CMK (cell line): ENCODE data around the gene WDR54.
"Not testable (repeated sequence)": the region's sequence is repeated elsewhere in the genome, so short reads cannot be mapped to it uniquely, and the experiment has no call there.

Experiments
- DNase-seq: peaks from one replicate; pipeline ENCODE4 v3.0.0-alpha.2; 2010; ENCODE audit warnings: low read depth

The WDR54 gene

DNA sequence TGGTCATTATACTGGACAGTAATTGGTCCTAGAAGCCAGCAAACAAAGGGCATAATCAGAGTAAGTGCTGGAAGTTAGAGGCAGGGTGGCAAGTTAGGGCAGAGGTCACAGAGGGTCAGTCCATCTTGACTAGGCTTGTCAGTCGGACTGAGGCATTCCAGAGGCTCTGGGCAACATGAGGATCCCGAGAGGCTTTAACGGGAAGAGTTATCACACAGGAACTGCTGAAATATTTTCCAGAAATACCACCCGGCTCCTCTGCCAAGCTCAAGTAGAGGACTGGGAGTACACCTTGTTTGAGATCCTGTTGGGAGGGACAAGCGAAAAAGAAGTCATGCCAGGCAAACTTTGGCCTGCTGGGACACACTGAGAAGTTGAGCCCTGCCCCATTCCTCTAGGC is 13.8 kb upstream of the WDR54 start:
- DNase-seq: no peak

DNA sequence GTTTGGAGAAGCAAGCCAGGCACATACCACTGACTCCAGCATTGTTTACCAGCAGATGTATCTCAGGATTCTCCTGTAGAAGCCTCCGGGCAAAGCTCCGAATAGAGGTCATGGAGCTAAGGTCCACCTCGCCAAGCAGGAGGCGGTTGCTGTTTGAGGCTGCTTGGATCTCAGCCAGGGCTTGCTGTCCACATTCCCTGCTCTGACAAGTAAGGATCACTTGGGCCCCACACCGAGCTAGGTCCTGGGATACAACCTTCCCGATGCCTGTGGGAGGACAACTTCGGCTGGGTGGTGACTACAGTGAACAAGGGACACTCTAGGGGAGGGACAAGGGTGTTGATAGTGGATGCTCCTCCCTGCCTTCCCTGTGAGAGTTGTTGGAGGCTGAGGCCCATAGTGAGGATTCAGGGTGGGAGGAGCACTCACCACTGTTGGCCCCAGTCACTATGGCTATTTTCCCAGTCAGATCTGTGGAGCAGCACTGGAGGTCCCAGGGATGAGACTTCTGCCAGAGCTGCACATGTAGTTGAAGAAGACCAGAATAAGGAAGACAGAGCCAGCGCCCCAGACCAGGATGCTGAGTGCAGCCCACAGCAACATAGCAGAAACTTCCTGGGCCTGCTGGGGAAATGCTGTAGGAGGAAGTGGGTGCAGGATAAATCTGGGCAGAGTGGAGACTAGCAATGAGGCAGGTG is 8.4 kb upstream of the WDR54 start:
- DNase-seq: no peak

DNA sequence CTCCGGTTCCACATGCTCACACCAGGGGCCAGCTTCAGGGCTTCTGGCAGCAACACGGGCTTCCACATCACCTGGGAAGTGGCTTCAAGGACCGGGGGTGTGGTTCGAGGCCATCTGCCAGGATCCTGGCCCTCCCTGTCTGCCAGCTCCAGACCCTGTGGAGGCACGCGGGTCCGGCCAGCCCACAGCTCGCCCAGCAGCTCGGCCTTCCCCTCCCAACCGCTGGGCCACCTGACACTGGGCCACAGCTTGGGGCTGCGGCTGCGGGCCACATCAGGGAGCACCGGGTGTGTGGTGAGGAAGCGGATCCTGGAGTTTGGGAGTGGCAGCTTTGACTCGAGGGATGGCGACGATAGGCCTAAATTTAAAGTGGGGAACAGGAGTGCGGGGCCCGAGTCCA is 7.1 kb upstream of the WDR54 start:
- DNase-seq: no peak

DNA sequence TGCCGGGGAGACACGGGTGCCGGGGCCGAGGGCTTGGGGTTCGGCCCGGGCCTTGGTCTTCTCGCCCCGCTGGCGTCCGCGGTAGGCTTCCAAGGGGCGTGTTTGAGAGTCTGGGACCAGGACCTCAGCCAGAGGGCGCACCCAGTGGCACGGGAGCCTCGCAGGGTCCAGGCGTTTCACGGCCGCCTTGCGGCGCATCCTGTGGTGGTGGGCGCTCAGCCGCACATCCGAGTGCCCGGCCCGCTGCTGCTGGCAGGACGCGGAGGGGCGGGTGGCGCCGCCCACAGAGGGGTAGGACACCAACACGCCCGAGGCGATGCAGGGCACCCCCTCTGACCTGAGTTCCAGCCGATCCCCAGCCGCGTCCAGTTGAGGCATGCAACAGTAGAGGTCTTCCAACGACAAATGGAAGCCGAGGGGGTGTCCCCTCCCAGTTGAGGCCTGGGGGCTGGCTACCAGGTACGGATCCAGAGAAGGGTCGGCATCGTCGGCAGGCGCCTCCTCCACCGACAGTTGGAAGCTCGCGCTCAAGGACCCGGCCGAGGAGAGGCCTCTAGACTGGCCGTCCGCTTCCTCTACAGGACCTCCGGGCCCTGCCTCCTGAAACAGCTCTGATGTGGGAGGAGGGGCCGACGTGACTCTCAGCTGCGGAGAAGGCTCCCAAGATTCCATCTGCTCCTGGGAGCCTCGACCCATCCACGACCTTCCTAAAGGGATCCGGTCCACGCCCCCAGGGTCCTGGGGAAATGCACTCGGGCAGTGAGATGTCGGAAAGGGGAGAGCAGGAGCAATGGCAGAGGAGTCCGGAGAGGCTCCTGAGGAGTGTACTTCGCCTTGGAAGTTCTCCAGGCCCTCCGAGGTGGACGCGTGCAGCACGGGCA is 6.4 kb upstream of the WDR54 start:
- no peak for DNase-seq

DNA sequence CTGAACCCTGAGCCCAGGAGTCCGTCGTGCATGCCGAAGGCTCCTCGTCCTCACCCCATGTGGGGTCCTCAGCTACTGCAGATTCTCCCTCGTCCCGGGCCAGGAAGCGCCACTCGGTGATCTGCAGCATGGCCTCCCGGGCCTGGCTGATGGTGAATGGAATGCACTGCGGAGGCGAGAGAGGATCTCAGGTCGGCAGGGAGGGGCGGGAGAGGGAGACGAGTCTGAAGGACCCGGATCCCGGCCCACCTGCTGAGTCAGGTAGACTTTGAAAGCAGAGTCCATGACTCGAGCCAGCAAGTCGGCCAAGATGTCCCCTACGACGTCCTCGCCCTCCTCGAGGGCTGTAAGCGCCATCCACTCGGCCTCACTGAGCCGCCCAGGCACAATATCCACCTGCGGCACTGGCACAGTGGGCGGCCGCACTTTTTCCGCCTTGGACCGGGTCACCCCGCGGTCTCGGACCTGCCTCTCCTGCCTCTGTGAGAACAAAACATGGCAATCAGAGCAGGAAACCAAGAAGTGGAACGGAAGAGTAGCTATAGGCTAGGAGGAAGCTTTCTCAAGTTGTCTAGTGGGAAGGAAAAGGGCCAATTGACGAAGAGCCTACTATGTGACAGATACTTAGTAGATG is 5.7 kb upstream of the WDR54 start:
- DNase-seq: no peak

DNA sequence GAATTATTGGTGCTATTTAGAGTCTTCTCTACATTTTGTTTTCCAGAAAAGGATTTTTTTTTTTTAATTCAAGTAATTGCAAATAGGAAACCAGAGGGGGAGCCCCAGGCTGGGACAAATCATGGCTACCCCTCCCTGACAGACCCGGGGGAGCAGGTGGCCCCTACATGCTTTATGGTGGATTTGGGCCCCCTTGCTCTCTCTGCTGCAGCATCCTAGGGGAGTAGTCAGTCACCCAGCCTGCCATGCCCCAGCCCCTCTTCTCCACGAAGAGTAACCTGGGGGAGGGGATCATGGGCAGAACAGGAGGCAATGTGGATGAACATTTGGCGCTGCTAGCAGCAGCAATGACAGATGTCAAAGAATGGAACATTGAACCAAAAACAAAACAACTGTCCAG is 4.8 kb upstream of the WDR54 start:
- DNase-seq: no peak

DNA sequence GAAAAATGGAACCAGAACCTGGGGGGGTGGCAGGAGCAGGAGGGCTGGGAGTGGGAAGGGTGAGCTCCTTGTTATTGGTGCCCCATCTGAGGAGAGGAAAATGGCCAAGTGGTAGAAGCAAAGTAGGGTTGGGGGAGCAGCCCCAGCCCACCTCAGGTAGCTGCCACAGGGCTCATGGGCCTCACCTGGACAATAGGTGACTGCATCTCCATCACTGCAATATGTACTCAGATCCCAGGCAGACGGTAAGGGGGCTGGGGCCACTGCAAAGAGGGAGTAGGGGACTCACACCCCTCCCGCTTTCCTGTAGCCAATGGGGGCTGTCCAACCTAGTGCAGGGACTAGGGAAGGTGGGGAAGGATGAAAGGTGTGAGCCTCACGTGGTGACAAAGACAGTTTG is 4.3 kb upstream of the WDR54 start:
- DNase-seq: no peak

DNA sequence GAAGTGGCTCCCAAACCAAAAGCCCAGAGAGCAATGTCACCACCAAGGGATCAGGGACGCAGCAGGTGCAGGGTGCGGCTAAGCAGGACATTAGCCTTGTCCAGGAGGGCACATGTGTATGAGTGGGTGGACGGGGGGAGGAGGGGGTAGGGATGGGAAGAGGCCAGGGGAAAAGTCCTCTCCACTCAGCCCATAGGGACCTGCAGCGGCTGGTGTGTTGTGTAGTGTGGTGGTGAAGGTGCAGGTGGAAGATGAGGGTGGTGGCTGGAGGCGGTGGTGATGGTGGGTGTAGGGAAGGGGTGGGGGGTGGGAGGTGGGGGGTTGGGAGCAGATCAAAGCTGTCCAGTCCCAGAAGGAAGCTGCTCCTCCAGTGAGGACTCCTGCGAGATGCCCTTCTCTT is 3.8 kb upstream of the WDR54 start:
- no peak for DNase-seq

DNA sequence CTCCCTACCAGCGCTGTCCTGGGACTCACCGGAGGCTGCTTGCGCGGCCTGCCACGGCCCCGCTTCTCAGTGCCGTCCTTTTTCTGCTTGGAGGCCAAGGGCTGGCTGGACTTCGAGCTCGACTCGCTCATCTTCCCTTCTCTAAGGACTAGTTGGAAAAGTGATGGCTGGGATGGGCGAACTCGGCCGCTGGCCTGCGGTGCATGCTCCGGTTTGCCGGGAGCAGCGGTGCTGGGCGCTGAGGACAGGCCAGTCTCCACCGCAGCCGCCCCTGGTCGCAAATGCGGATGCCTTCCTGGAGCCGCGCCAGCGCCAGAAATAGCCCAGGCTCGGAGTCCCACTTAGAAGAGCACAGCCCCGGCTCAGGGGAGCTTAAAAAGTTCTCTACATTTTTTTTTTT is 3.2 kb upstream of the WDR54 start:
- no peak for DNase-seq

DNA sequence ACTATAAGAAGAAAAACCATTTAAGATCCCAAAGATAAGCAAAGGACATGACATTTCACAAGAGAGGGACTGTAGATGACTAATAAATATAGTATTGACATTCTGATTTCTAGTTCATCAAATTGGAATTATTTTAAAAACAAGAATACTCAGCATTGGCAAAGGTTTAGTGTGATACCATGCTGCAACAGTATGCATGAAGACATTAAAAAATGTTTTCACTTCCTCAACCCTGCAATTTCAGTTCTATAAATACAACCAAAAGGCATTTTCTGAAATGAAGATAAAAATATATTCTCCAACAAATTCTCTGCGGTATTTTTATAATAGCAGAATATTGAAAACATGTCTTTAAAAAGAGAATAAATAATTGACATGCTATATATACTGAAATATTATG is 2.2 kb upstream of the WDR54 start:
- no peak for DNase-seq

DNA sequence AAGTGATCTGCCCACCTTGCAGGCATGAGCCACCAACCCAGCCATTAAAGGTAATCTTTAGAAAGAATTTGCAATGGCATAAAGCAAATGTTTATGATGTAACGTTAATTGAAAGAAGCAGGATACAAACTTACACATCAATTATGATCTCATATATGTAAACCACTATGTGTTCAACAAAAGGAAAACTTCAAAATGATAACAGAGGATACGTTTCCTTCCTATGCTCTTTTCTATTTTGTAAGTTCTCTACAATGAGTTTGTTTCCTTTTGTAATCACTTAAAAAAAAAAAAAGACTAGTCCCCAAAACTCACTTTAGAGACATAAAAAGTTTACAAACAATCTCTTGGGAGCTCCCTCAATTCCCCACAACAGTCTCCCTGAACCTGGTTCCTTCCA is 1.5 kb upstream of the WDR54 start:
- no peak for DNase-seq

DNA sequence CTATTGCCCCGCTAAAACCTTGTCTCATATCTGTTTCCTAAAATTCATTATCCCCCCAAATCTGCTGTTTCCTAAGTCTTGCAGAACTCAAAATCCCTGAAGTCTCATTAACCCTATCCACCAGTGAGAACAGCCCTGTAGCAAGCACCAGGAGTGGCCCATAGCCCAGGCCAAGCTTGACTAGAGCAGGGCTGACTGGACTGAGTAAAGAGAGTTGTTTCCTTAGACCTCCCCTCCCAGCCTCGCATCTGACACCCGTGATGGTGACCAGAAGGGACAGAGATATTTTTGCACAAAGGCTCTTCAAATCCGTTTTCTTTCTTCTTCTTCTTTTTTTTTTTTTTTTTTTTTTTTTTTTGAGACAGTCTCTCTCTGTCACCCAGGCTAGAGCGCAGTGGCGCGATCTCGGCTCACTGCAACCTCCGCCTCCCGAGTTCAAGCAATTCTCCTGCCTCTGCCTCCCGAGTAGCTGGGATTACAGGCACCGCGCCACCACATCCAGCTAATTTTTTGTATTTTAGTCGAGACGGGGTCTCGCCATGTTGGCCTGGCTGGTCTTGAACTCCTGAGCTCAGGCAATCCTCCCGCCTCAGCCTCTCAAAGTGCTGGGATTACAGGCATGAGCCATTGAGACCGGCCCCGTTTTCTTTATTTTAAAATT is 957 bp upstream of the WDR54 start:
- not testable (repeated sequence) for DNase-seq

DNA sequence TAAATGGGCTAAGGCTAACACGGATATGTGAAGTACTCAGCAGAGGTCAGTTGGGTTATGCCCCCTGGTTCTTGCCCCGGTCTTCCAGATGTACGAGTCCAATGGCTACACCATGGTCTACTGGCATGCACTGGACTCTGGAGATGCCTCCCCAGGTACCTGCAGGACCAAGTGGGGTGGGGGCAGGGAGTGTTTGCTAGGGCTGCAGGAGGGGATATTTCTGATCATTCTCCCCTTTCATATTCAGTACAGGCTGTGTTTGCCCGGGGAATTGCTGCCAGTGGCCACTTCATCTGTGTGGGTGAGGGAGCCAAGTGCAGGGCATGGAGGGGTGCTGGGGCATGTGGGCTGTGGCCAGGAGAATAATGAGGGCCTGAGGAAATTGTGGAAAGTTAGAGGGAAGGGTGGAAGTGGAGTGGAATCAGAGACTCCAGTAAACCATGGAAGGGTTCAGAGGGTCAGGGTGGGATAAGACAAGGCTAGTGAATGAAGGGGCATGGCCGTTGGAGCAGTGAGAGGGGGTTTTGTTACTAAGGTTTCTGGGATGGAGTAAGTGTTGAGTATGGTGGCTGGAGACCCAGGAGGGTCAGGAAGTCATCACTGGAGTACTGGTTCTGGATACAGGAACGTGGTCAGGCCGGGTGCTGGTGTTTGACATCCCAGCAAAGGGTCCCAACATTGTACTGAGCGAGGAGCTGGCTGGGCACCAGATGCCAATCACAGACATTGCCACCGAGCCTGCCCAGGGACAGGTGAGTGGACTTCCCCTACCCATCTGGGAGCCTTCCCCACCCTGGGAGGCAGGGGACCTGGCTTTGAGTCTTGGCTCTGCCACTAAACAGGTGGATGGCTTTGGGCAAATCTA is 1.9 kb downstream of the WDR54 start:
- DNase-seq: no peak

DNA sequence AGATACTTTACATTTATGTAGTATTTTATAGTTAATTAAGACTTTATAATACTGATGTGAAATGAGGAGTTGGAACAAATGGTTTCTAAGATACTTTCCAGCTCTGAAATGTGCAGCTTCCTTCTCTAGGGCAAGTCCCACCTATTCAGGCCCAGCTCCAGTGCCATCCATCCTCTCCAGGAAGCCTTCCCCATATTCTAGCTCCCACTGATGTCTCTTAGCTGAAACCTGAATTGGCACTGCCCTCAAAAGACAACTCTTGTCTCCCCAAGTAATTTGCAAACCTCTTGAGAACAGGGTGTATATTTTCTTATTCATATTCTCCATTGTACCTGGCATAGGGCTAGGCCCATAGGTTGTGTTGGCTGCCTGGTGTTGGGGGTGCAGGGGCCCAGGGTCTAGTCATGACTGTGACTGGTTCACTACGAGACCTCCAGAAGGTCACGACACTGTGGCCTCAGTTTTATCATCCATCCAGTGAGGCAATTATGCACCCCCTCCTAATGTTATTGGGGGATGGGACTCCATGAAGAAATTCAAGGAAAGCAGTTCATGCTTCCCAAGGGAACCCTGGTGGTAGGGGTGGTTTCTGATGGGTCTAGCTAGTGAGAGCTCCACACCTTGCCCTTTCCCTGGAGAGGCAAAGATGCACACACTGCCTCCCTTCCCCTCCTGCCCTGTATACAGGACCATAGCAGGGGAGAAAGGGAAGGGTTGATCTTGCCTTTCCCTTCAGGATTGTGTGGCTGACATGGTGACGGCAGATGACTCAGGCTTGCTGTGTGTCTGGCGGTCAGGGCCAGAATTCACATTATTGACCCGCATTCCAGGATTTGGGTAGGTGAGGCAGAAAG is 2.8 kb downstream of the WDR54 start:
- no peak for DNase-seq

DNA sequence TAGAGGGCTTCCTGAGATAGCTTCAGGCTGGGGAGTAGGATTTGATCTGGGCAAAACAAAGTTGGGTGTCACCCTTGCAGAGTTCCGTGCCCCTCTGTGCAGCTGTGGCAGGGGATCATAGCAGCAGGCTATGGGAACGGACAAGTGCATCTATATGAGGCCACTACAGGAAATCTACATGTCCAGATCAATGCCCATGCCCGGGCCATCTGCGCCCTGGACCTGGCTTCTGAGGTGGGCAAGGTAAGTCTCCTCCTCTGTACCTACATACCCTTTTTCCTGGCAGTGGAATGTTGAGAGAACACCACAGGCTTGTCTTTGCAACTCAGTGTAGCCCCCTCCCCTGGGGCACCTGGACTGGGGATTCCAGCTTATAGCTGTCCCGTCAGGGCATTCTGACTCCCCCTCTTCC is 3.5 kb downstream of the WDR54 start:
- DNase-seq: no peak

DNA sequence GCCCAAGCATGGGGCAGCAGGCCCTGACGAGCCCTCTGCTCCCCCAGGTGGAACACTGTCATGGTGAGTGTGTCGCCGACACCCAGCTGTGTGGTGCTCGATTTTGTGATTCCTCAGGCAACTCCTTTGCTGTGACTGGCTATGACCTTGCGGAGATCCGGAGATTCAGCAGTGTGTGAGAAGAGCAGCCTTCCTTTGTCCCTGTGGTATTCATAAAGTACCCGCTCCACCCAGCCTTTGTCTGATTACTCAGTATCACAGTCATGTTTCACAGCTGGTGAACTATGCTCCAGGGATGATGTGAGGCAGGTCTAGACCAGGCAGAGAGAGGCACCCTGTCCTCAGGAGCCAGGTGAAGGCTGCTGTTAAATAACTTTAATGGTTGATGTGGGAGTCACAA is 4.0 kb downstream of the WDR54 start:
- no peak for DNase-seq

DNA sequence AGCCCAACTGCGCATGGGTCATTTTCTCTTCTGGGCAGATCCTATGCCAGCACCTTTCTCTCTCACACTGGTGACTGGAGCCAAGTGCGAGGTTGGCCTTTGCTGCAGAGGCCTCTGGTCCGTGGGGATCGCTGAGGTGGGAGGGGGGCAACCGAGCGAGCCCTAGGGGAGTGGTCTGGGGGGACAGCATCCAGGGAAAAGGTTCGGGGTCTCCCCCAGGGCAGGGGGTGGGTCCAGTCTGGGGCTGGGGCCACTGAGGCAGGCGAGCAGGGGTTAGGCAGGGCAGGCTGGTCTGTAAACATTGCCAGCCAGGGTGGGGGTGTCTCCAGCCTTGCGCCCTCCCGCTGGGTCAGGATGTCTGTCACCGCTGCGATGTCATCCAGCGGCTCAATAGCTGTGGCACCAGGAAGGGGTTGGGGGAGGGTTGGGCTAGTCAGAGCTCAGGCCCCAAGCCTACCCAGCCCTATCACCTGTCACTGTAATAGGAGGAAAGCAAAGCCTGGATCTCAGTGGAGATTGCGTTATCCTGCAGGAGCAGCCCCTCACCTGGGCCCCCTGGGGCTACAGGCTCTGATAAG is 4.7 kb downstream of the WDR54 start:
- DNase-seq: no peak

DNA sequence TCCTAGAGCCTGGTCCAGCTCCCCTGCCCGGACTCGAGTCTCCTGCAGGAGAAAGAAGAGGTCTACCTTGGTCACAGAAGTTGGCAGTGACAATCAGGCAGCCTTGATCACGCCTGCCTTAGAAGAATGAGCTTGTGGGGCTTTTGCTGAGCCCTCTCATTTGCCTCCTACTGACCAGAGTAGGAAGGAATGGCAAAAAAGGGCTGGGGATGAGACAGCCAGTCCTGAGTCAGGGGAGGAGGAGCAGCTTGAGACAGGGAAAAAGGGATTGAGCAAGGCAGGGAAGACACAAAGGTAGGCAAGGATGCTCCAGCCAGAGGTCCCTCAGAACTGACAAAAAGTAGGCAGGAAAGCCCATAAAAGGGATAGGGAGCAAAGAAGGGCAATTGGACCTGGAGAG is 6.0 kb downstream of the WDR54 start:
- DNase-seq: no peak

DNA sequence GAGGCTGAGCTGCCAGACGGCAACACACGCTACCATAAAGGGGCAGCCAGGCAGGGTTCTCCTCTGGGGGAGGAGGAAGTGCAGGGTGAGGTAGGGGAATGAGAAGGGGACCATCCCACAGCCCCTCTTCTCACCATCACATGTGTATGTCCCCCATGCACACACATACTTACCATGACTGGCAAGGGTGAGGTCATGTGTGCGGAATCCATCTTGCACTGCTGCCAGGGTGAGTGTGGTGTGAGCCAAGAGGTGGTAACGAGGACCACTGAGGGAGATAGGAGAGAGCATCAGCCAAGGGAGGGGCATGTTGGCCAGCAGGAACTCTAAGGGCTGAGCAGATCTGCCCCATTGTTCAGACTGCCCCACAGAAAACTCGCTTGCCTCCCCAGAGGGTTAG is 7.1 kb downstream of the WDR54 start:
- no peak for DNase-seq
